ENCODE data around the gene ATP6V1B1. TPM values are rescaled to one million over a fixed set of nuclear protein-coding genes. Genes with fewer than 3 reads are reported as not detected.

ATP6V1B1 gene
- total and polyA plus RNA-seq, 2 of the 4 experiments (the other 2 are of a cell fraction), result 1.3 TPM; not detected in 1

DNA sequence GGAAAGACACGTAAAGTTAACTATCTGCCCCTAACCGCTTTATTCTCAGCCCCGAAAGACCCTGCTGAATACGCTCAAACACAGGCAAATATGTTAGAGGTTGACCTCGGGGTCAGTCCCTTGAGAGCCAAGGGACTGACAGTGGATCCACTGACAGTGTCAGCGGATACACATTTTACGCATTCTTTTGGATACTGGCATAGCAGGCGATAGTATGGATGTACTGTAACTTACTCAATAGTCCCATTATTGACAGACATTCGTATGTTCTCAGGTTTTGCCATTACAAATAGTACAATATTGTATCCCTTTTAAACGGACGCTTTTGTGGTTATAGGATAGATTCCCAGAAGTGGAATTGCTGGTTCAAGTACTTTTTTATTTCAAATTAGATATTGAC is 13.4 kb downstream of the ATP6V1B1 start:
- 0 out of 4 replicates have a peak, but pooled peaks cover 0 to 4% of the 10 kb centered on the region in 2 experiments for H3K79me1 ChIP-seq (ENCODE audit: low read depth in 1 of 2, low read length in 2 of 2)
- H3K4me3 ChIP-seq (ENCODE audit: insufficient read depth, low read depth, low read length), result no peak overlapping the region
- H4K20me1 ChIP-seq (ENCODE audit: insufficient read depth, low read length), result no peaks in the 10 kb centered on the region
- CTCF ChIA-PET, result interaction anchor here (0.9 to 2.1 kb wide), 22 partner anchors 10 to 645 kb away, joined by 3 to 22 read pairs (median 6); partner anchors contain the start of gene ANKRD53
- peaks cover 7% of the 10 kb centered on the region; the same call in 1 of the 2 replicates for H3K9me1 ChIP-seq (ENCODE audit: insufficient read depth, low read length)
- H3K27ac ChIP-seq (ENCODE audit: insufficient read depth, low read length), result no peak overlapping the region
- H4K8ac ChIP-seq (ENCODE audit: low read depth in 2 of 2, low read length in 2 of 2), result no peak overlapping the region
- no peak for ATAC-seq (ENCODE audit: low read depth)
- no peak overlapping the region for H3K4me2 ChIP-seq (ENCODE audit: low read depth, low read length)
- H3K4me1 ChIP-seq (ENCODE audit: control insufficient read depth, insufficient read depth, low read length), result peaks cover 4% of the 10 kb centered on the region
- no peak overlapping the region for H3K9ac ChIP-seq (ENCODE audit: low read depth, low read length)
- H4K5ac ChIP-seq (ENCODE audit: low read depth, low read length), result no peak overlapping the region
- DNase-seq, result no peak
- no peak overlapping the region for H2BK5ac ChIP-seq (ENCODE audit: low read depth, low read length, poor library complexity, severe bottlenecking)
- in situ Hi-C loops (cut with MboI; ENCODE audit: low sequenced_read_pairs), result loop anchor here (5.0 kb wide), 1 partner anchor 82 kb away; no protein-coding TSS in a partner anchor
- BruUV-seq (replicated peaks), result no TSS peak
- no peak overlapping the region for H3K4ac ChIP-seq (ENCODE audit: low read depth, low read length)
- intact Hi-C loops (cut with micrococcal nuclease), result no loop called here
- H3K27me3 ChIP-seq (ENCODE audit: control insufficient read depth, insufficient read depth, low read length), result no peaks in the 10 kb centered on the region
- dilution Hi-C loops (cut with HindIII; ENCODE audit: low sequenced_read_pairs, unreplicated experiment), result no loop called here
- H3K56ac ChIP-seq (ENCODE audit: extremely low read depth, insufficient read depth, low read length), result no peak overlapping the region
- TF ChIP-seq FOS (IDR thresholded peaks at IDR 0.05; ENCODE audit: low read depth, low read length), result no peak
- TF ChIP-seq NFE2L2 (IDR thresholded peaks at IDR 0.05; ENCODE audit: low read depth, low read length), result no peak
- no peak for TF ChIP-seq CHD1 (IDR thresholded peaks at IDR 0.05; ENCODE audit: low read depth, low read length)
- TF ChIP-seq RAD21 (IDR thresholded peaks at IDR 0.05; ENCODE audit: low read length), result no peak
- no peak for TF ChIP-seq RFX5 (IDR thresholded peaks at IDR 0.05; ENCODE audit: low read depth, low read length)
- no peak for TF ChIP-seq RCOR1 (IDR thresholded peaks at IDR 0.05; ENCODE audit: insufficient replicate concordance, low read length)
- no peak for TF ChIP-seq MXI1 (IDR thresholded peaks at IDR 0.05; ENCODE audit: borderline replicate concordance, low read depth, low read length)
- TF ChIP-seq BHLHE40 (IDR thresholded peaks at IDR 0.05; ENCODE audit: low read depth, low read length), result no peak
- TF ChIP-seq SMC3 (IDR thresholded peaks at IDR 0.05; ENCODE audit: low read depth, low read length), result no peak
- TF ChIP-seq, protein P1, sequence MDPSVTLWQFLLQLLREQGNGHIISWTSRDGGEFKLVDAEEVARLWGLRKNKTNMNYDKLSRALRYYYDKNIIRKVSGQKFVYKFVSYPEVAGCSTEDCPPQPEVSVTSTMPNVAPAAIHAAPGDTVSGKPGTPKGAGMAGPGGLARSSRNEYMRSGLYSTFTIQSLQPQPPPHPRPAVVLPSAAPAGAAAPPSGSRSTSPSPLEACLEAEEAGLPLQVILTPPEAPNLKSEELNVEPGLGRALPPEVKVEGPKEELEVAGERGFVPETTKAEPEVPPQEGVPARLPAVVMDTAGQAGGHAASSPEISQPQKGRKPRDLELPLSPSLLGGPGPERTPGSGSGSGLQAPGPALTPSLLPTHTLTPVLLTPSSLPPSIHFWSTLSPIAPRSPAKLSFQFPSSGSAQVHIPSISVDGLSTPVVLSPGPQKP (IDR thresholded peaks at IDR 0.05; ENCODE audit: borderline replicate concordance, low read depth, low read length), result no peak
- TF ChIP-seq, protein P2, sequence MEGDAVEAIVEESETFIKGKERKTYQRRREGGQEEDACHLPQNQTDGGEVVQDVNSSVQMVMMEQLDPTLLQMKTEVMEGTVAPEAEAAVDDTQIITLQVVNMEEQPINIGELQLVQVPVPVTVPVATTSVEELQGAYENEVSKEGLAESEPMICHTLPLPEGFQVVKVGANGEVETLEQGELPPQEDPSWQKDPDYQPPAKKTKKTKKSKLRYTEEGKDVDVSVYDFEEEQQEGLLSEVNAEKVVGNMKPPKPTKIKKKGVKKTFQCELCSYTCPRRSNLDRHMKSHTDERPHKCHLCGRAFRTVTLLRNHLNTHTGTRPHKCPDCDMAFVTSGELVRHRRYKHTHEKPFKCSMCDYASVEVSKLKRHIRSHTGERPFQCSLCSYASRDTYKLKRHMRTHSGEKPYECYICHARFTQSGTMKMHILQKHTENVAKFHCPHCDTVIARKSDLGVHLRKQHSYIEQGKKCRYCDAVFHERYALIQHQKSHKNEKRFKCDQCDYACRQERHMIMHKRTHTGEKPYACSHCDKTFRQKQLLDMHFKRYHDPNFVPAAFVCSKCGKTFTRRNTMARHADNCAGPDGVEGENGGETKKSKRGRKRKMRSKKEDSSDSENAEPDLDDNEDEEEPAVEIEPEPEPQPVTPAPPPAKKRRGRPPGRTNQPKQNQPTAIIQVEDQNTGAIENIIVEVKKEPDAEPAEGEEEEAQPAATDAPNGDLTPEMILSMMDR (conservative IDR thresholded peaks at IDR 0.05; ENCODE audit: low read depth, low read length), result no peak
- POLR2A ChIA-PET (ENCODE audit: unreplicated experiment), result interaction anchor here (0.6 kb wide), 1 partner anchor 813 kb away, joined by 6 read pairs; no protein-coding TSS in a partner anchor
- no peak overlapping the region for H2AFZ ChIP-seq (replicated peaks; ENCODE audit: low read length, poor library complexity)
- no peak overlapping the region for H2BK20ac ChIP-seq (ENCODE audit: low read depth, low read length)
- no peak overlapping the region for H4K91ac ChIP-seq (ENCODE audit: insufficient read depth, low read depth, low read length)
- no peaks in the 10 kb centered on the region for H3K9me3 ChIP-seq (ENCODE audit: control insufficient read depth, insufficient read depth, low read length)
- no peak overlapping the region for H3K18ac ChIP-seq (ENCODE audit: low read depth, low read length)
- H3K23ac ChIP-seq (ENCODE audit: low read depth, low read length), result no peak overlapping the region
- H3K14ac ChIP-seq (replicated peaks; ENCODE audit: low read depth, low read length), result no peak overlapping the region
- H3K36me3 ChIP-seq (ENCODE audit: control insufficient read depth, insufficient read depth, low read length), result no peaks in the 10 kb centered on the region
- no peak overlapping the region for H2BK120ac ChIP-seq (ENCODE audit: low read depth, low read length)
- no peak overlapping the region for H2AK5ac ChIP-seq (ENCODE audit: low read depth, low read length)
- 80% methylated on average over 1 of the region's 11 CpGs; no CpG with 5 or more reads in 1 of the 2 experiments for WGBS, 2 experiments (ENCODE audit: extremely low coverage in 2 of 2, insufficient read length in 1 of 2)
- no peak overlapping the region for H2BK15ac ChIP-seq (ENCODE audit: low read depth, low read length)
- no peak overlapping the region for H2AK9ac ChIP-seq (replicated peaks; ENCODE audit: low read depth, low read length, poor library complexity)

All from IMR-90 (cell line).